Vein endothelial cell (primary cell): Measurements from ENCODE around the gene NOD2. TPM values are rescaled to one million over a fixed set of nuclear protein-coding genes. Genes with fewer than 3 reads are reported as not detected.

ENCODE experiments used
- small RNA-seq: library from RNA; depleted of rRNA; stranded (forward); fragments of <200 nt; gene quantifications from one replicate; pipeline ENCODE3, GENCODE V24; 2012
- total RNA-seq: library from RNA; depleted of rRNA; stranded (reverse); fragments of >200 nt; gene quantifications from 2 replicates; pipeline ENCODE4 v1.2.3, GENCODE V29; 2012

NOD2 gene
- total RNA-seq: under 0.01 TPM in 1 of 2 replicates, not detected in the other

GRCh38 chr16:50692999-50693781 lies at the start of gene NOD2:
TSS of gene NOD2 (plus strand) at chr16:50693606. CDS start at chr16:50699496, 5,890 bp downstream.

GRCh38 chr16:50681021-50681885 lies 12.2 kb upstream of the NOD2 start, which contains the start of gene SNX20:
TSS of gene SNX20 (minus strand) at chr16:50681312. CDS start at chr16:50677526, 3,786 bp downstream.

GRCh38 chr16:50741781-50742575 lies 48.6 kb downstream of the NOD2 start, which contains the start of gene CYLD:
TSS of gene CYLD (plus strand) at chr16:50742086. CDS start at chr16:50749699, 7,613 bp downstream.

Small RNA genes within 50 kb of the gene (small RNA-seq; reads per million reads assigned to genes)
- gene MIR3181: not detected

Other genes with a start within 250 kb of the NOD2 start
- gene NKD1, start 145.2 kb upstream of the NOD2 start, total RNA-seq: under 0.01 TPM in 1 of 2 replicates, not detected in the other
- gene SNX20, start 12.3 kb upstream of the NOD2 start, total RNA-seq: not detected in 2 replicates
- gene CYLD, start 48.5 kb downstream of the NOD2 start, total RNA-seq: 25.2 and 29.9 TPM in 2 replicates